HG02852 (cell line): ENCODE results near the gene BLVRB.
"Not testable (repeated sequence)": the region's sequence is repeated elsewhere in the genome, so short reads cannot be mapped to it uniquely, and the experiment has no call there.

Experiments used
- ATAC-seq: cut with Tn5 transposase; IDR thresholded peaks from one replicate; pipeline ENCODE4 v1.9.1; 2021; ENCODE audit warnings: mild to moderate bottlenecking, moderate library complexity; ENCODE audit not compliant: unreplicated experiment

Gene BLVRB

GRCh38 chr19:40452016-40452415 lies 13.5 kb downstream of the BLVRB start:
- no peak for ATAC-seq

- ATAC-seq: no peak
These were observed 14.9 kb downstream of the BLVRB start for GRCh38 chr19:40450664-40451063.

GRCh38 chr19:40449506-40449905 lies 16.0 kb downstream of the BLVRB start:
- no peak for ATAC-seq

- ATAC-seq: no peak
These were observed 19.2 kb downstream of the BLVRB start for GRCh38 chr19:40446263-40446784.

- ATAC-seq: no peak
These were observed 19.7 kb downstream of the BLVRB start for GRCh38 chr19:40445780-40446262.

- ATAC-seq: no peak
These were observed 20.7 kb downstream of the BLVRB start for GRCh38 chr19:40444825-40445312.

GRCh38 chr19:40444000-40444824 lies 21.3 kb downstream of the BLVRB start, which contains the start of gene SERTAD3:
Gene SERTAD3 (minus strand): TSS chr19:40444335. CDS start chr19:40442080, 2,255 bp downstream.
- peak; percentile 61 for ATAC-seq

GRCh38 chr19:40443131-40443999 lies 22.2 kb downstream of the BLVRB start:
- ATAC-seq: peak; percentile 66

GRCh38 chr19:40442328-40443130 lies 23.0 kb downstream of the BLVRB start:
- ATAC-seq: no peak

- ATAC-seq: no peak
These were observed 23.8 kb downstream of the BLVRB start for GRCh38 chr19:40441719-40442253.

GRCh38 chr19:40438284-40438683 lies 27.3 kb downstream of the BLVRB start:
- no peak for ATAC-seq

- ATAC-seq: peak; percentile 75
These were observed 31.9 kb downstream of the BLVRB start for GRCh38 chr19:40433391-40434216.

GRCh38 chr19:40432760-40433159 lies 32.8 kb downstream of the BLVRB start:
- ATAC-seq: not testable (repeated sequence)

GRCh38 chr19:40431698-40432097 lies 33.8 kb downstream of the BLVRB start:
- ATAC-seq: no peak

GRCh38 chr19:40430242-40430641 lies 35.3 kb downstream of the BLVRB start:
- not testable (repeated sequence) for ATAC-seq

GRCh38 chr19:40428197-40428596 lies 37.3 kb downstream of the BLVRB start:
- ATAC-seq: not testable (repeated sequence)

GRCh38 chr19:40425450-40426287 lies 39.9 kb downstream of the BLVRB start, which contains the start of gene SERTAD1:
Gene SERTAD1 (minus strand): TSS chr19:40425992. CDS start chr19:40423546, 2,446 bp downstream.
- ATAC-seq: peak; percentile 83
